HG03571 (cell line): ENCODE measurements around the gene GPATCH8.
"Not testable (repeated sequence)": the region's sequence is repeated elsewhere in the genome, so short reads cannot be mapped to it uniquely, and the experiment has no call there.

ENCODE experiments used
- ATAC-seq: cut with Tn5 transposase; IDR thresholded peaks from one replicate; pipeline ENCODE4 v1.9.1; 2021; ENCODE audit not compliant: unreplicated experiment

Gene GPATCH8

DNA sequence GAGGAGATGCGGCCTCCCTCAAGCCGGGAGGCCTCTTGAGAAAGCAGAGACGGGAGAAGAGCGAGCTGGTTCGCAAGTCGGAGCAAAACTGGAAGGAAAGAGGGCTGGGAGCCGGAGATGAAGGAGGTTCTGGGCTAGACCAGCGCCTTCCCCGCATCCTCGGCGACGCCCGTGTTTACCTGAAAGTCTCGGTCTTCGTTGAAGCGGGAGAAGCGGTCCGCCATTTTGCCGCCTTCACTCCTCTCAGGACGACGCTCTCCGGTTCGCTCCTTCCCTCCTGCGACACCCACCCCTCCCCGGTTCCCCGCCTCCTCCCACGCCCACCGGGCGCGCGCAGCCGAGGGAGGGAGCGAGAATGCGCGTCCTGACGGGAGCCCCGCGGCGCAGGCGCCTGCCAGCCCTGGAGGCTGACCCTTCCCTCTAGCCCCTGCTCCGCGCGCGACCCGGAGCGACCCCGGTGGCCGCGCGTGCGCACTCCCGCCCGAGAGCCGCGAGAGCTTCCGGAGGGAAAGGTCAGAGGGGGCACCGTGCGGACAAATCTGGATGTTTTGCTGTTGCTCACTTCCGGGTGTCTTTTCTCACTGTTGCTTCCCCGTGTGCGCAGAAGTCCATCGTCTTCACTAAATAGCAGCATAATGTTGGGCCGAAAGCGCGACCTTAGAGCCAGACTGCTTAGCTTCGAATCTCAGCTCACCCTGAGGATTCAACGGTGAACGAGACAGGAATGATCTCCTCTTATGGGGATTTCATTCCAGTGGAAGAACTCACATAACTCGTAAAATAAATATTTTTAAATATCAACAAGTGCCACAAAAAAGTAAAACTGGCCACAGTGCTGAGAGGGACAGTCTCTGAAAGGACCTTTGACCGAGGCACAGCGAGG, at the start of gene GPATCH8:
GPATCH8 (minus strand) TSS at position 260 of the 883 bp plus-strand sequence; CDS start at position 224, 36 bp downstream.
- peak; percentile 83 for ATAC-seq

- no peak for ATAC-seq
These were observed 49.2 kb upstream of the GPATCH8 start for GRCh38 chr17:44552361-44552760.

- no peak for ATAC-seq
These were observed 46.5 kb upstream of the GPATCH8 start for GRCh38 chr17:44549686-44550085.

DNA sequence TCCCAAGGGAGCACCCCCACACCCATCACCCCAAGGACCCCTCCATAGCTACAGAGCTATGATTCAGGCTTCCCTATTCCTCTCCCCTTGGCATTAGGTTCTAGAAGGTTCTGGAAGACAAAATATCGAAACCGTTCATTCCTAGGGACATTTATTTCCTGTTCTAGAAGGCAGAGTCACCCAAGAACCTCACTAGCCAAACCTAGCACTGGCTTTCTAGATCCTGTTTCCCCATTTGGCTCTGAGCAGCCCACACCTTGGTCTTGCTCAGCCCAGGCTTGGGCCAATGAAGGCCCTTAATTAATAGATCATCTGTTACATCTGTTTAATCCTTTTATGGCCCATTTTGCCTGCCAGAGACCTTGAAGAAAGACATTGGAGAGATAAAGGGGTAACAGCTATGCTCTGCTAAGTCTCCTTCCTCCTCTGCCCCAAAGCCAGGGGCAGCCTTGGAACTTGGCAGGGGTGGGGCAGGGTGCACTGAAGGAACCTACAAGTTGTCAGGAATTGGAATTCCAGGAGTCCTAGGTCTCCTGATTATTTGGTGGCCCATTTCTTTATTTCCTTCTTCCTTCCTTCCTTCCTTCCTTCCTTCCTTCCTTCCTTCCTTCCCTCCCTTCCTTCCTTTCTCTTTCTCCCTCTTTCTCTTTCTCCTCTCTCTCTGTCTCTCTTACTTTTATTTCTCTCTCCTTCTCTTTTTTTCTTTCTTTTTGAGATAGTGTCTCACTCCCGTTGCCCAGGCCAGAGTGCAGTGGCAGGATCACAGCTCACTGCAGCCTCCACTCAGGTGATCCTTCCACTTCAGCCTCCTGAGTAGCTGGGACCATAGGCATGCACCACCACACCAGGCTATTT, 45.4 kb upstream of the GPATCH8 start:
- ATAC-seq = no peak

- no peak for ATAC-seq
These were observed 44.5 kb upstream of the GPATCH8 start for GRCh38 chr17:44547625-44548267.

GRCh38 chr17:44546671-44547606, 43.7 kb upstream of the GPATCH8 start:
- ATAC-seq = no peak

- ATAC-seq = no peak
These were observed 40.8 kb upstream of the GPATCH8 start for GRCh38 chr17:44543905-44544523.

DNA sequence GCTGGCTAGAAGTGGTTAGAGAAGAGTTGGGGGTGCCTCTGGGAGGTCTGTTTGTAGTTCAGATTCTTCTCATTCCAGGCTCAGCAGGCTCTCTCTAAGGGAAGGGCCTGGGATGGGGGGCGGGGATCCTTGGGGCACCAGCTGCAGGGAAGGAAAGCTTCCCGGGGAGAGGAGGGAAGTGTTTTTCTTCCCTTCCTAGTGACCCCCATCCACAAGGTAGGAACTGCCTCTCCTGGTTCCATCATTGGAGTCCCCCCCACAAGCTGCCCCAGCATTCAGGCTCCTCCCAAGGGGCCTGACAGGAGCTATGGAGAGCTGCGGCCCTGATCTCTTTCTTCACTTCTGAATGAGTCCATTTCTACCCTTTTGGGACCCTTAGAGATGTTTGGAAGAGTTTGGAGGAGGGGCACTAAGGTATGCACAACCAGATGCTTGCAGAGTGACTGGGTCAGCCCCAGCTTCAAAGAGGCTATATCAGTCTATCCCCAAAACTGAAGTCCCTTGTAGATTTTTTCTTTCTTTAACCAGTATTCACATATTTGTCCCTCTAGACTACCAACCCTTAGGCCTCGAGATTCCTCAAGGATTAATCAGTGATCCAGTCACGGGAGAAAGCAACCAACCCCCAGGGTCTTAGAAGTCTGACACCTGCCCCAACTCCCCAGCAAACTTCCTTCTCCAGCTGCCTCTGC, 40.2 kb upstream of the GPATCH8 start:
- no peak for ATAC-seq

- no peak for ATAC-seq
These were observed 38.8 kb upstream of the GPATCH8 start for GRCh38 chr17:44541884-44542581.

DNA sequence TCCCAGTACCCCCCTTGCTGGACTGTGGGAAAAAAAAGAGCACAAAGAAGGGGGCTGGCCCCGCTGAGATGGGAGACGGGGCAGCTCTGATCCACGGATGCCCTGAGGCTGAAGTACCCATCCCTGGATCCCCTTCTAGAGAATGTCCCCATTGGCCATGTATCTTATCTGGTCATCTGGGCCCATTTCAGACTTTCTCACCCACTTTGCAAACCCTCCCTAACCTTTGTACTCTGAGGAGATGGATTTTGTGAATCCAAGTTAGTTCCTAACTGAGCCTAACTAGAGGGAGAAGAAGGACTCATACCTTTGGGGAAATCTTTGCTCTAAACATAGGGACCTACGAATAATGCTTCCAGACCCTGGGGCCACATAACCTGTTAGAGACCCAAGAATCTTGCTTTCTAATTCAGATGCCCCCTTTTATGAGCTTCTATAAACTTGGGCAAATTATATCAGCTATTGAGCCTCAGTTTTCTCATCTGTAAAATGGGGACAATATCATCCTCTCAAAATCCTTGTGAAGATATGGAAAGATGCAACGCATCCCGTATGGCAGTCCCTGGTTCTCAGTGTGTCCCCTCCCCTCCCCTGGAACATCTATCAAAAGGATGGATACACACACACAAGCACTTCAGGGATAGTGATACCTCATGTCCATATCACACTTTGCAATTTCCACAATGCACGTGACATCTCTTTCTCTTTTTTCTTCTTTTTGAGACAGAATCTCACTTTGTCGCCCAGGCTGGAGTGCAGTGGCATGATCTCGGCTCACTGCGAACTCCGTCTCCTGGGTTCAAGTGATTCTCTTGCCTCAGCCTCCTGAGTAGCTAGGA, 37.3 kb upstream of the GPATCH8 start:
- no peak for ATAC-seq

DNA sequence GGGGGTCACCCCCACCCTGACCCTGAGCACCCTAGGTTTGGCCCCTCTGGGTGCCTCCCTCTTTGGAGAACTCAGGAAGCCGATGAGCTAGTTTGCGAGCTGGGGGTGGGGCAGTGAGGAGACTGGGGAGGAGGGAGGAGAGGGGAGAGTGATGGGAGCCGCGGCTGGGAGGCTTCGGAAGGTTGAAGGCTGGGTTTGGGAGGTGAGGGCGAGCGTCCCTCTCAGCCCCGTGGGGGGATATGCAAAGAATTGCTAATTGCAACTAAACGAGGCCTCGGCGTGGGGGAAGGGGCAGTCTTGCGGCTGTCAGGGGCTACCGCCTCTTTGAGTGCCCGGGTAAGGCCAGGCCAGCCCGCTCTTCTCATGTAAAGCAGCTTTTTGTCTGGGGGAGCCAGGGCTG, 36.5 kb upstream of the GPATCH8 start:
- ATAC-seq = no peak

DNA sequence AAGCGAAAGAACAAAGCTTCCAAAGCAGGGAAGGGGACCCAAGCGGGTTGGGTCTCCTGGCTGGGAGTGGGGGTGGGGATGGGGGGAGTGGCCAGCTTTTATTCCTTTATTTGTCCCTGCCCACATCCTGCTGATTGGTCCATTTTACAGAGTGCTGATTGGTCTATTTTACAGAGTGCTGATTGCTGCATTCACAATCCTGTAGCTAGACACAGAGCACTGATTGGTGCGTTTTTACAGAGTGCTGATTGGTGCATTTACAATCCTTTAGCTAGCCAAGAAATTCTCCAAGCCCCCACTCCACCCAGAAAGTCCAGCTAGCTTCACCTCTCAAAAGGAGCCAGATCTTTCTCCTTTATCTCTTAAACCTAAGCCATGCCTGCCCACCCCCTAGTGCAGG, 34.7 kb upstream of the GPATCH8 start:
- ATAC-seq = not testable (repeated sequence)

GRCh38 chr17:44536090-44536953, 33.1 kb upstream of the GPATCH8 start:
- no peak for ATAC-seq

GRCh38 chr17:44533533-44534246, 30.5 kb upstream of the GPATCH8 start:
- ATAC-seq = no peak

DNA sequence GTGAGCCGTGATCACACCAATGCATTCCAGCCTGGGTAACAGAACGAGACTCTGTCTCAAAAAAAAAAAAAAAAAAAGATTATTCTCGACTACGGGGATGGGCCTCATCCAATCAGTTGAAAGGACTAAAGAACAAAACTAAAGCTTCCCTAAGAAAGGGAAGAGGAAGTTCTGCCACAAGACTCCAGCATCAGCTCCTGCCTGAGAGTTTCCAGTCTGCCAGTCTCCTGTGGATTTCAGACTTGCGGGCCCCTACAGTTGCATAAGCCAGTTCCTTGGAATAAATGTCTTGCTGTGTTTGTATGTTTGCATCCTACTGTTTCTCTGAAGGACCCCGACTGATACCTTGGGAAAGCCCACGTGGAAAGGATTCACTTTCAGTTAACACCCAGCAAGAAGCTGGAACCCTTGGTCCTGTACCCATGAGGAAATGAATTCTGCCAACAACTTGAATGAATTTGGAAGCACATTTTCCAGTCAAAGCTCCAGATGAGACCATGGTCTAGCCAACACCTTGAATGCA, 27.8 kb upstream of the GPATCH8 start:
- no peak for ATAC-seq

- no peak for ATAC-seq
These were observed 26.7 kb upstream of the GPATCH8 start for GRCh38 chr17:44529864-44530263.
